K562 (cell line): ENCODE measurements around the gene RINL. TPM values are rescaled to one million over a fixed set of nuclear protein-coding genes. Genes with fewer than 3 reads are reported as not detected.

Experiments used
- ATAC-seq: fragments of 200-7000 bp; cut with Tn5 transposase; 3 replicates; pipeline ENCODE4 v1.9.1; 2020; ENCODE audit warnings: moderate library complexity
- BruUV-seq: library from RNA; stranded (reverse); fragments of 400-500 nt; replicated peaks from 2 replicates; lab custom pipeline; 2021; lab: Mats Ljungman, UMichigan
- CTCF ChIA-PET: fragments of 300-600 bp; formaldehyde crosslinking; extraction: SDS; loops from one replicate; lab custom pipeline; 2021; ENCODE audit warnings: low intra/inter-chr PET ratio; lab: Yijun Ruan, JAX
- POLR2A ChIA-PET: fragments of 300-600, 350-650 bp; sonication (Branson Sonifier 250); formaldehyde crosslinking; extraction: SDS; loops from one replicate; lab custom pipeline; 2021; ENCODE audit warnings: antibody characterized with exemption, inconsistent platforms; lab: Yijun Ruan, JAX
- DNase-seq, 4 experiments: peaks; one replicate each; pipeline versions ENCODE4 v3.0.0 to v3.0.0-alpha.2; 2011 to 2018; ENCODE audit warnings: low spot score in 3 of 4, mixed read lengths in 3 of 4; ENCODE audit errors: extremely low read depth in 1 of 4
- FAIRE-seq: peaks from 2 replicates; lab custom pipeline; 2011; peaks lifted over from hg19 to GRCh38; lab: Jason Lieb, UNC
- H2AFZ ChIP-seq: 2 replicates; pipeline ENCODE4 v1.6.0; 2011; ENCODE audit warnings: low read depth, low read length, control low read depth, inconsistent platforms
- H3K27ac ChIP-seq: fragments of 200-600 bp; 3 replicates; pipeline ENCODE4 v1.8.0; 2011; ENCODE audit warnings: low read depth, mild to moderate bottlenecking, control low read depth, inconsistent platforms, low read length, moderate library complexity, mixed read lengths; ENCODE audit errors: extremely low read depth
- H3K27me3 ChIP-seq, 2 experiments: fragments of 300-600 bp in 1 of 2; 2 replicates in 1 of 2; 3 replicates in 1 of 2; pipeline versions ENCODE4 v1.6.0 to v1.8.0; 2011; ENCODE audit warnings: inconsistent platforms in 2 of 2, low read length in 2 of 2, mild to moderate bottlenecking in 1 of 2, mixed read lengths in 1 of 2, moderate library complexity in 1 of 2; ENCODE audit not compliant: control insufficient read depth in 2 of 2, insufficient read depth in 2 of 2
- H3K36me3 ChIP-seq: fragments of 300-600 bp; 3 replicates; pipeline ENCODE4 v1.8.0; 2011; ENCODE audit warnings: mild to moderate bottlenecking, low read length, inconsistent platforms; ENCODE audit not compliant: control insufficient read depth, insufficient read depth
- H3K4me1 ChIP-seq, 2 experiments: fragments of 200-600 bp in 1 of 2; replicated peaks in 1 of 2; 2 replicates in 1 of 2; 3 replicates in 1 of 2; pipeline versions ENCODE4 v1.5.1 to v1.8.0; 2011; ENCODE audit warnings: inconsistent platforms in 2 of 2, low read length in 2 of 2, mild to moderate bottlenecking in 1 of 2, mixed read lengths in 1 of 2, moderate library complexity in 1 of 2; ENCODE audit not compliant: control insufficient read depth in 2 of 2, insufficient read depth in 2 of 2
- H3K4me2 ChIP-seq: 2 replicates; pipeline ENCODE4 v1.6.1; 2011; ENCODE audit warnings: low read length, control low read depth, inconsistent platforms, mixed read lengths; ENCODE audit not compliant: insufficient read depth
- H3K4me3 ChIP-seq: fragments of 200-600 bp; sonication (generic), shearing (Covaris generic); 2 replicates; pipeline ENCODE4 v1.5.1; 2016; ENCODE audit warnings: control low read depth, inconsistent platforms
- H3K79me2 ChIP-seq: fragments of 200-600 bp; 3 replicates; pipeline ENCODE4 v1.8.0; 2011; ENCODE audit warnings: low read length, inconsistent platforms; ENCODE audit not compliant: control insufficient read depth, insufficient read depth
- H3K9ac ChIP-seq, 2 experiments: 2 replicates each; pipeline versions ENCODE4 v1.6.0 to v1.6.1; 2011; ENCODE audit warnings: low read depth in 2 of 2, low read length in 2 of 2, control low read depth in 1 of 2, inconsistent platforms in 1 of 2, mild to moderate bottlenecking in 1 of 2, mixed read lengths in 1 of 2; ENCODE audit not compliant: insufficient read depth in 1 of 2
- H3K9me1 ChIP-seq: one replicate; pipeline ENCODE4 v1.6.0; 2011; ENCODE audit warnings: inconsistent platforms, mild to moderate bottlenecking, low read length, moderate library complexity; ENCODE audit not compliant: control insufficient read depth, insufficient read depth
- H3K9me3 ChIP-seq: replicated peaks from 2 replicates; pipeline ENCODE4 v1.5.1; 2011; ENCODE audit warnings: low read depth, low read length, inconsistent platforms; ENCODE audit not compliant: control insufficient read depth, insufficient read depth
- H4K20me1 ChIP-seq: replicated peaks from 2 replicates; pipeline ENCODE4 v1.6.1; 2011; ENCODE audit warnings: low read length, inconsistent platforms, mixed read lengths; ENCODE audit not compliant: control insufficient read depth, insufficient read depth
- ILF3 ChIP-seq: fragments of 450-650 bp; IDR thresholded peaks from 2 replicates; pipeline ENCODE4 v1.6.1; 2018; ENCODE audit warnings: antibody characterized with exemption, mild to moderate bottlenecking, moderate library complexity, borderline replicate concordance
- MAZ ChIP-seq, 2 experiments: fragments of 450-650 bp in 1 of 2; sonication (generic) in 1 of 2; formaldehyde crosslinking; IDR thresholded peaks in 1 of 2; conservative IDR thresholded peaks in 1 of 2; 2 replicates each; pipeline versions ENCODE4 v1.4.0 to v1.5.0; 2020; ENCODE audit warnings: mild to moderate bottlenecking in 1 of 2, missing genetic modification reagents in 1 of 2
- POLR2G ChIP-seq: fragments of 200-400 bp; formaldehyde crosslinking; IDR thresholded peaks from 2 replicates; pipeline ENCODE4 v1.6.1; 2017; ENCODE audit warnings: low read depth, mild to moderate bottlenecking, antibody characterized with exemption, low read length, moderate library complexity
- RBM25 ChIP-seq: fragments of 200-400 bp; formaldehyde crosslinking; IDR thresholded peaks from 2 replicates; pipeline ENCODE4 v1.6.1; 2018; ENCODE audit warnings: low read length, low read depth, moderate library complexity; ENCODE audit not compliant: severe bottlenecking
- SRF ChIP-seq, 2 experiments: fragments of 250-450, 450-650 bp in 1 of 2; sonication (Bioruptor Pico) in 1 of 2; sonication (generic) in 1 of 2; formaldehyde crosslinking; IDR thresholded peaks; 2 replicates each; pipeline versions ENCODE4 v1.5.0 to v1.5.1; 2020 to 2022; ENCODE audit warnings: mild to moderate bottlenecking in 1 of 2, missing genetic modification reagents in 1 of 2
- WGBS: fragments of 100-300 bp; shearing (Covaris generic); methylation state at CpG from one replicate; pipeline ENCODE4 v1.1.6; 2016; ENCODE audit warnings: low coverage, mixed read lengths; ENCODE audit not compliant: insufficient coverage; ENCODE audit errors: missing lambda C conversion rate; 5-methylcytosine and 5-hydroxymethylcytosine counted together
- in situ Hi-C: fragments of 300-500 bp; cut with MboI; formaldehyde crosslinking; loops from 4 replicates; pipeline ENCODE4 v1.15.0; 2018; ENCODE audit warnings: inconsistent platforms, mixed read lengths
- intact Hi-C: fragments of 100-400 bp; cut with micrococcal nuclease; formaldehyde crosslinking; loops from 2 replicates; pipeline ENCODE4 v1.14.2; 2022
- polyA plus RNA-seq, 8 experiments: library from polyadenylated mRNA; depleted of rRNA in 4 of 8; stranded (reverse) in 5 of 8; unstranded in 3 of 8; fragments of >200 nt; fragmentation: Nextera tagmentation in 2 of 8; fragmentation: Illumina TruSeq in 1 of 8; extraction: Ambion mirVana in 2 of 8; extraction: Trizol in 1 of 8; gene quantifications; 2 replicates each; pipeline versions ENCODE4 v1.2.1 to v1.2.3, GENCODE V29; 2011 to 2014; ENCODE audit warnings: inconsistent platforms in 1 of 8, missing spikeins in 1 of 8
- total RNA-seq, 7 experiments: library from RNA; depleted of rRNA in 6 of 7; stranded (reverse); fragments of >200 nt in 6 of 7; fragmentation: Illumina TruSeq in 2 of 7; extraction: Trizol in 2 of 7; gene quantifications; 2 replicates each; pipeline versions ENCODE4 v1.2.1 to v1.2.3, GENCODE V29; 2011 to 2021; ENCODE audit warnings: low replicate concordance in 1 of 7

RINL gene
- total and polyA plus RNA-seq, 9 of the 15 experiments (the other 6 are each of a cell fraction or from before 2014, with no cell fraction given), result 0.82 to 10.9 (median 4.9) TPM

DNA sequence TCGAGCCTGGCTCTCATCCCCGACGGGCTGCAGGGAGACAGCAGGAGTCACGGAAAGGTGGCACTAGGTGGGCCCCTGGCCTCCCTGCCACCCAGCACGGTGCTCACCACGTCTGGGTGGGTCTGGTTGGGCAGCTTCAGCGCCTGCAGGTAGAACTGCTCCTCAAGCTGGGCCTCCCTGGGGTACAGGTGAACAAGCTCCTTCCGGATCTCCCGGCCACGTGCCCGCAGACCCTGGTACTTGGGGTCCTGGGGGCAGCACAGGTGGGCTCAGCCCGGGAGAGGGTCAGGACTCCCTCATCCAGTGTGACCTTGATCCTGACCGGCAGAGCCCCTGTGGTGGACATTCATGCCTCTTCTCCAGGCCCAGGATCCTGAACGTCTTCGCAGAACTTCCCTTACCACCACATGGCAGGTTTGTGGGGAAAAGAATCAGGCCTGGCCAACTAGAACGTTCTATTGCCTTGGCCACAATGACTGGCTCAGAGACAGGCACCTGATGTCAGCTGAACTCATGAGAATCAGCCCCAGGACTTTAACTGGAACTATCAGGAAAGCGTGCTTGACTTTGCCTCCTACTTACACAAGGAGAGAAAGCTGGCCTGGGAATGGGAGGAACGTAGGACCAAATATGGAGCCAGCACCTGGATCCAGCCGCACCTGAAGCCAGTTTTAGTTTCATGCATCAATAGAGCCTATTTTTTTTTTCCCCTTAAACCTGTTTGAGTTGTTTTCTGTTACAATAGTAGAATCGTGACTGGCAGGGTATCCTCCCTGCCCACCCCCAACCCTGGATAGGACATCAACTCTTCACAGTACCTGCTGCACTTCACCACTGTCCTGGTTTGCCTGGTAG, 43.6 kb upstream of the RINL start:
- Histone ChIP-seq H2AFZ (no peak overlapping the region), H3K27me3 (no peaks in the 10 kb centered on the region), H3K27ac (no peak overlapping the region), H4K20me1 (no peaks in the 10 kb centered on the region), H3K4me3 (no peak overlapping the region), H3K36me3 (peaks cover 50% of the 10 kb centered on the region; the same call in 1 of the 3 replicates), H3K4me2 (no peak overlapping the region), H3K9me3 (no peaks in the 10 kb centered on the region), H3K9ac (peak overlapping the region in 1 of 2 experiments; percentile 68; a peak in 2 of 4 replicates), H3K9me1 (no peaks in the 10 kb centered on the region), H3K4me1 (peaks cover 0 to 31% of the 10 kb centered on the region in 2 experiments; a peak in 3 of 5 replicates), H3K79me2 (no peaks in the 10 kb centered on the region)
- FAIRE-seq (no peak), DNase-seq (peak in 1 of 4 experiments; percentile 8), ATAC-seq (no peak)
- no TSS peak for BruUV-seq
- in situ Hi-C loops, result loop anchor here (10.0 kb wide), 1 partner anchor 397 kb away; no protein-coding TSS in a partner anchor
- ChIA-PET CTCF (interaction anchor here (0.5 kb wide), 1 partner anchor 29 kb away, joined by 3 read pairs; no protein-coding TSS in a partner anchor), POLR2A (interaction anchor here (0.7 to 1.1 kb wide), 2 partner anchors 9 to 13 kb away, joined by 3 read pairs; partner anchors contain the start of genes MRPS12 and SARS2)
- TF ChIP-seq MAZ (CRISPR knock-in tag; conservative IDR thresholded peaks at IDR 0.05 in 1 of 2, IDR thresholded peaks at IDR 0.05 in 1 of 2) (no peak), ILF3 (no peak), POLR2G (peak; percentile 54; the same call in 1 of the 2 replicates), SRF (CRISPR knock-in tag; IDR thresholded peaks at IDR 0.05) (peak in 1 of 2 experiments; percentile 70; a peak in 1 of 4 replicates), RBM25 (peak; percentile 79)
- intact Hi-C loops, result no loop called here
- WGBS, result 96% methylated on average over 11 of the region's 20 CpGs
